Umbilical cord (tissue), 2 donors: ENCODE results near the gene WDCP. TPM values are rescaled to one million over a fixed set of nuclear protein-coding genes. Genes with fewer than 3 reads are reported as not detected.
A peak's percentile ranks its signal among the peaks of the same experiment; 100 is the strongest.
"Not testable (repeated sequence)": the region's sequence is repeated elsewhere in the genome, so short reads cannot be mapped to it uniquely, and the experiment has no call there.

ENCODE experiments used
- DNase-seq: peaks from one replicate; pipeline ENCODE4 v3.0.0-alpha.2; 2015; ENCODE audit warnings: low spot score
- total RNA-seq: library from RNA; depleted of rRNA; stranded (reverse); fragments of >200 nt; gene quantifications from one replicate; pipeline ENCODE4 v1.2.3, GENCODE V29; 2014; ENCODE audit warnings: low replicate concordance; ENCODE audit not compliant: insufficient read depth

WDCP gene, protein sequence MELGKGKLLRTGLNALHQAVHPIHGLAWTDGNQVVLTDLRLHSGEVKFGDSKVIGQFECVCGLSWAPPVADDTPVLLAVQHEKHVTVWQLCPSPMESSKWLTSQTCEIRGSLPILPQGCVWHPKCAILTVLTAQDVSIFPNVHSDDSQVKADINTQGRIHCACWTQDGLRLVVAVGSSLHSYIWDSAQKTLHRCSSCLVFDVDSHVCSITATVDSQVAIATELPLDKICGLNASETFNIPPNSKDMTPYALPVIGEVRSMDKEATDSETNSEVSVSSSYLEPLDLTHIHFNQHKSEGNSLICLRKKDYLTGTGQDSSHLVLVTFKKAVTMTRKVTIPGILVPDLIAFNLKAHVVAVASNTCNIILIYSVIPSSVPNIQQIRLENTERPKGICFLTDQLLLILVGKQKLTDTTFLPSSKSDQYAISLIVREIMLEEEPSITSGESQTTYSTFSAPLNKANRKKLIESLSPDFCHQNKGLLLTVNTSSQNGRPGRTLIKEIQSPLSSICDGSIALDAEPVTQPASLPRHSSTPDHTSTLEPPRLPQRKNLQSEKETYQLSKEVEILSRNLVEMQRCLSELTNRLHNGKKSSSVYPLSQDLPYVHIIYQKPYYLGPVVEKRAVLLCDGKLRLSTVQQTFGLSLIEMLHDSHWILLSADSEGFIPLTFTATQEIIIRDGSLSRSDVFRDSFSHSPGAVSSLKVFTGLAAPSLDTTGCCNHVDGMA
- total RNA-seq = 12.5 TPM

DNA sequence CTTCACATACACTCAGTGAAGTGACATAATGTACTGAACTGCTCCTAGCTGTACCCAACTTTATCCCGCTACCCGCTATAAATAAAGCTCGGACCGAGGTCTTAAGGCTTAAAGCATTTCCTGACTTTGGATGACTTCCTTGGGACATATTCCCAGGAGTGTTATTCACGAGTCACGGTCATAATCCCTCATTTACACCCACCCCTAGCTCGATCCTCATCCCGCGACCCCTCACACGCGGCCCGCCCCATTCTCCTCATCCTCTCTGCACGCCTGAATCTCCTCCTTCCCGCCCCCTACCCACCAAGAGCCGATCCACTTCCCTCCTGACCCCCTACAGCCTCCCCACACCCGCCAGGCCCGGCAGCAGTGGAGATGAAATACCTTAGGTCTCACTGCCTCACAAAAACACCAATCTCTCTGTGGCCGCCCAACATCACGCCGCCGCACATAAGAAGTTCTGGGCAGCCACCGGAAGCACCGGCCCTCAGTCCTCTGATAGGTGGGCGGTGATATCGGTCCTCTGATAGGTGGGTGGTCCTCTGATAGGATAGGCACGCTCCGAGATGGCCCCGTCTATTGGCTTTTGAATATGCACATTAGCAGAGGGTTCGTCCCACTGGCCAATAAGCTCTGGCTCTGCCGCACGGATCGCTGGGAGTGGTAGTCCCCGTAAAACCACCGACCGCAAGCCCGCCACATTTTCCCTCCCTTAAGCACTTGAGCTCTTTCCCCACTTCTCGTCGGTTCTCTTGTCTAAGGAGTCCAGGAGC, at the start of gene WDCP:
Gene WDCP, minus strand, starts transcription at position 462 of the 773 bp plus-strand sequence. CDS start 7,897 bp downstream, outside the sequence.
- peak; percentile 99 for DNase-seq

DNA sequence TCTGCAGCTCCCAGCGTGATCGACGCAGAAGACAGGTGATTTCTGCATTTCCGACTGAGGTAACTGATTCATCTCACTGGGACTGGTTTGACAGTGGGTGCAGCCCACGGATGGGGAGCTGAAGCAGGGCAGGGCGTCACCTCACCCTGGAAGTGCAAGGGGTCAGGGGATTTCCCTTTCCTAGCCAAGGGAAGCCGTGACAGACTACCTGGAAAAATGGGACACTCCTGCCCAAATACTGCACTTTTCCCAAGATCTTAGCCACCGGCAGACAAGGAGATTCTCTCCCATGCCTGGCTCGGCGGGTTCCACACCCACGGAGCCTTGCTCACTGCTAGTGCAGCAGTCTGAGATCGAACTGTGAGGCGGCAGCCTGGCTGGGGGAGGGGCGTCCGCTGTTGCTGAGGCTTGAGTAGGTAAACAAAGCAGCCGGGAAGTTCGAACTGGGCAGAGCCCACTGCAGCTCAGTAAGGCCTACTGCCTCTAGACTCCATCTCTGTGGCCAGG, 48.0 kb upstream of the WDCP start:
- DNase-seq = not testable (repeated sequence)

DNA sequence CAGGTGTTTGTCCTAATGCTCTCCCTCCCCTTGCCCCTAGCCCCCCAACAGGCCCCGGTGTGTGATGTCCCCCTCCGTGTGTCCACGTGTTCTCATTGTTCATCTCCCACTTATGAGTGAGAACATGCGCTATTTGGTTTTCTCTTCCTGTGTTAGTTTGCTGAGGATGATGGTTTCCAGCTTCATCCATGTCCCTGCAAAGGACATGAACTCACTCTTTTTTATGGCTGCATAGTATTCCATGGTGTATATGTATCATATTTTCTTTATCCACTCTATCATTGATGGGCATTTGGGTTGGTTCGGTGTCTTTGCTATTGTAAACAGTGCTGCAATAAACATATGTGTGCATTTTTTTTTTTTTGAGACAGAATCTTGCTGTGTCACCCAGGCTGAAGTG, 46.1 kb upstream of the WDCP start:
- DNase-seq = not testable (repeated sequence)

DNA sequence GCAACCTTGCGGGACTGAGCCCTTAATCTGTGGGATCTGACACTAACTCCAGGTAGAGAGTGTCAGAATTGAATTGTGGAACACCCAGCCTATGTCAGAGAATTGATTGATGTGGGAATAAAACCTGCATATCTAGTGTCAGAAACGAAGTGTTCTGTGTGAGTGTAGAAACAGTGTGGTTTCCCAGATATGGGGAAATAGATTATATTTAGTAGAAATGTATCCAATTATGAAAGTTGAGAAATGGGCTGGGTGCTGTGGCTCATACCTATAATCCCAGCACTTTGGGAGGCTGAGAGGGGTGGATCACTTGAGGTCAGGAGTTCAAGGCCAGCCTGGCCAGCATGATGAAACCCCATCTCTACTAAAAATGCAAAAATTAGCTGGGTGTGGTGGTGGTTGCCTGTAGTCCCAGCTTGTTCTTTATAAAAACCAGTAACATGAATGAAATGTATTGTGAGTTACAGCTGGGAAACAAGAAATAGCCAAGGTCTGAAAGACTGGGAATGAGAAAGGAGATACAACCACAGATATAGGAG, 41.7 kb upstream of the WDCP start:
- no peak for DNase-seq

DNA sequence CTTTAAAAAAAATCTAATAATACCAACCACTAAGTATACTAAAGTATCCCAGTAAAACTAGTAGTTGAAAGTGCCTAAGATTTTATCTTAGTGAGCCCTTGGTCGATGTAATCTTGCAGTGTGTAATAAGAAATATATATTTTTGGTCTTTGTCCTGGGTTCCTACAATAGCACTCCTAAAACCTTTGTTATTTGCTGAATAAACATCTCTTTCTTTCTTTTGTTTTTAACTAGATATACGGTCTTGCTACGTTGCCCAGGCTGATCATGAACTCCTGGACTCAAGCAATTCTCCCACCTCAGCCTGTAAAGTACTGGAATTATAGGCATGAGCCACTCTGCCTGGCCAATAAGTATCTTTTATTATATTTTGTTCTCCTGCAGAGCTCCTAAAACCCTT, 39.8 kb upstream of the WDCP start:
- no peak for DNase-seq

DNA sequence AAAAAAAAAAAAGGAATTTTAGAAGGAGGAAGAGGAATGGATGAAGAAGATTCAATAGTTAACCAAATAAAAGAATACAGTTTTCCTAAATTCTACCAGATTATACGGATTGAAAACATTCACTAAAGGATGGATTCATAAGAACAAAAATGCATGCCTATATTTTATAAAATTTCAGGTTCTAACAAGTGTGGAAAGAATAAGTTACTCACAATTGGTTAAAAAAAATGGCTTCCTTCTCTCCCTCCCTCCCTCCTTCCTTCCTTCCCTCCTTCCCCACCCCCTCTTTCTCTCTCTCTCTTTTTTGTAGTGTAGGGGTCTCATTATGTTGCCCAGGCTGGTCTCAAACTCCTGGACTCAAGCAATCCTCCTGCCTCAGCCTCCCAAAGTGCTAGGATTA, 39.0 kb upstream of the WDCP start:
- no peak for DNase-seq

DNA sequence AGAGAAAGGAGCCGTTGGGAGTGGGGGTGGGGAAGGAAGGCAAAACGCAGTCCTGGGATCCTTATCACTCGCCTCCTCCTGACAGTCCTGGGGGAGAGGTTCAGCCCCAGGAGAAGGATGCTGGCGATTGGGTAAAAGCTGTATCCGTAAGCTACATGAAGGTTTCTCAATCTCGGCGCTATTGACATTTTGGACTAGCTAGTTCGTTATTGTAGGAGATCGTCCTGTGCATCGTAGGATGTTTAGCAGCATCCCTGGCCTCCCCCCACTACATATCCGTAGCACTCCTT, 38.0 kb upstream of the WDCP start:
- no peak for DNase-seq

DNA sequence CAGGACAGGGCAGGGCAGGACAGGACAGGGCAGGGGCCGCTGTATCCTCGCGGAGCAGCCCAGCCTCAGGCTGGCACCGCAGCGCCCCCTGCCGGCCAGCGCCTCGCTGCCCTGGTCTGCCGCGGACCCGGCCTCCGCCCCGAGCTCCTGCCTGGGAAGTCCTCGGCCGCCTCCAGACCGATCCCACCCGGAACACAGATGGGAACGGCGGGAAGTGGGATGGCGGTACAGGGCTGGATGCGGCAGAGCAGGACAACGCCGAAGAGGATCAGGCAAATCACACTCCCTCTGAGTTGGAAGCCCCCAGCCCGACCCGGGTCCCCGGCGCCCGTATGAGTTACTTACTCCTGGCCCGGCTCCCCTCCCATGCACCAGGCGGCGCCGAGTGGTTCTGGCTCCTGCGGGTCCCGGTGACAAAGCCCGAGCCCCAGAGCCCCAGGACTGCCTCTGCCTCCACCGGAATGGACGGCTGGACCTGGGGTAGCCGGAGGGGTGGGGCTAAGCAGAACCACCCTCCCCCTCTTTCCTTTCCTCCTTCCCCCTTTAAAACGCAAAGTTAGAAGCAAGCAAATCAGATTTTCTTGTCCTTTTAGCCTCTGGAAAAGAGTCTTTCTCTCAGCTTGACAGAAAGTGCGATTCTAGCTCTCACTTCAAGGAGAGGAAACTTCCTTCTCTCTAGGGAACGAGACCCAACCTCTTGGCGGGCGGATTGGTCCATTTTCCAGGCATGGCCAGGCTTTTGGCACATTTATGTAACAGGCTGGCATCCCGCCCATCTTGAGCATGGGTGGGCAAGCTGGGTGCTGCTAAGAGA, 37.4 kb upstream of the WDCP start, which contains the start of gene TP53I3:
Gene TP53I3, minus strand, starts transcription at position 449 of the 814 bp plus-strand sequence. CDS start 508 bp downstream, outside the sequence.
- DNase-seq = peak; percentile 94

DNA sequence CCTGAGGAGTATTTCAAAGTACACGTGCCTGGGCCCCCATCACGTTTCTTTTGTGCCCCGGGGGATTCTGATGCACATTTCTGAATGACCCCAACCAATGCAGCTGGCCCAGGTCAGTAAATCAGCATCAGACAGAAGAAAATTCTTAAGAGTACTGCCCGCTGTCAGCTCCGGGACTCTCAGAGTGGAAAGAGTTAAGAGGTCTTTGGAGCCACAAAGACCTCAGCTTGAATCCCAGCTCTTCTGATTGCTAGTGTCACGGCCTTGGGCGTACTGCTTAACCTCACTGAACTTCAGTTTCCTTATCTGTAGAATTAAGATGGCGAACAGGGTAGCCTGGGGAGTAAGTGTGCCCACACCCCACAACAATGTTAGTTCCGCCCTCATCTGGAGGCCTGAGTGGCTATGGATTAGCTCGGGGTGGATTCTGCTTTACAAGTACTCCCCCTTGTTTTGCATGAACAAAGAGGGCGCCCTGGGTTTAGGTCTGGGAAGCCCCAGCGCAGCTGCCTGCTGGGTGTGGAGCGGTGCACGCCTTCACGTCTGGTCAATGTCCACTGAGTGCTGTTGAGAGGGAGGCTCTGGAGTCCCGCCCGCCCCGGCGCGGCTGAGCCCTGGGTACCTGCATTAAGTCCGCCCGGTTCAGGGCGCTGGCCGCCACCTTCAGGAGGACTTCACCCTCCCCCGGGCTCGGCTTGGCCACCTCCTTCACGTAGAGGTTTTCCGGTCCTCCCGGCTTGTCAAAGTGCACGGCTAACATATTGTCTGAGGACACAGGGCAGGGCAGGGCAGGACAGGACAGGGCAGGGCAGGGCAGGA, 36.6 kb upstream of the WDCP start:
- peak; percentile 94 for DNase-seq

DNA sequence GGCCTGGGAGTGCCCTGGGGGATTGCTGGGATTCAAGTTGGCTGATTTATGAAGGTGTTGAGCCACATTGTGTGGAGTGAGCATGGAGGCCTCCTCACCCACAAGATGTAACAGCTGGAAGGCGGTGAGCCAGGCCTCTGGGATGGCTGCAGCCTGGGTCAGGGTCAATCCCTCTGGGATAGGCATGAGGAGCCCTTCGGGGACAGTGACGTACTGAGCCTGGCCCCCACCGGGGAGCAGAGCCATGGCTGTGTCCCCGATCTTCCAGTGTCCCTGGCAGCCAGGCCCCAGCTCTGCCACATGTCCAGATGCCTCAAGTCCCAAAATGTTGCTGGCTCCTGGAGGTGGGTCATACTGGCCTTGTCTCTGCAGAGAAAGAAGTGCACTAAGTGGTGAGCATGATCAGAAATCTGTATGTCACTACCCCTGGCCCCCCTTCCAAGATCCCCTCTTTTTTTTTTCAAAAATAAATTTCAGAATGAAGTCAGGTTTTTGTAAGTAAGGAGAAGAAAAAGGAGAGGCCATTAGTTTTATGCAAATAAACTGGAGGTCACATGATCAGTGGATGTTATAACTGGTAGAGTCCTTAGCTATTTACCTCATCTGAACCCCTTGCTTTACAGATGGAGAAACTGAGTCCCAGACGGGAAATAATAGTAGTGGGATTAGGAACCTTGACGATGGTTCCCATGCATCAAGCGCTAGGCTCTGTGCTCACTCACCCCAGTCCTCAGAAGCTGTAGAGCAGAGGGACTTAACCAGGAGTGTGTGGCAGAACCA, 35.8 kb upstream of the WDCP start:
- no peak for DNase-seq

DNA sequence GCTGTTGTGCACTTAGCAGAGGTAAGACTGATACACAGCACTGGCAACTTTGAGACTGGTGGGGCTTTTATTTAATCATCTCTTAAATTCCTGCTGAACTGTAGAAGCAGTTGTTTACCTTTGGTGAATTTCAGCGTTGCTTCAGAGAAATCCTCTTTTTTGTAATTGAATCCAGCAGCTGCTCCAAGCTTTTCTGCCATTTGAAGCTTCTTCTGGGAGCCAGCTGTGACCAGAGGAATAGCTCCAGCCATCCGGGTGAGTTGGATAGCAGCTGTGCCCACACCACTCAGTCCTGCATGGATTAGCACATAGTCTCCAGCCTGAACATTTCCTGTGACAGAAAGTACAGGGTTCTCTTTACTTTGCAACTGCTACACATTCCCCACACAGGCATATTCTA, 33.5 kb upstream of the WDCP start:
- DNase-seq = no peak

DNA sequence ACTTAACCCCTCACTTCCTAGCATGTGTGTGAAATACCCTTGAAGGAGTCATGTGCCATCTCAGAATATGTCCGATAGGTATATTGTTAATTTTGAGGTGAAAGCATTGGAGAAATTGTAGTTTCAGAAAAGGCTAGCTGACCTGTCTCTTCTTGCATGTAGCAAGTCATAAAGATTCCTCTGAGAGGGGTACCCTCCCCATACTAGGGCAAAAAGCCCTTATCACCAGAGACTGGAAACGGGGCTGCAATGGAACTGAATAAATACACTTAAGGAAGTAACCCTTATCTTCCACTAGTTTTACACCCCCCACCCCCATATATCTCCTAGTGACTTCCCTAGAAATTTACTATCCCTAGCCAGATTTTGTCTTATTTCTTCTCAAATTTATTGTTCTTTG, 30.7 kb upstream of the WDCP start:
- DNase-seq = no peak

DNA sequence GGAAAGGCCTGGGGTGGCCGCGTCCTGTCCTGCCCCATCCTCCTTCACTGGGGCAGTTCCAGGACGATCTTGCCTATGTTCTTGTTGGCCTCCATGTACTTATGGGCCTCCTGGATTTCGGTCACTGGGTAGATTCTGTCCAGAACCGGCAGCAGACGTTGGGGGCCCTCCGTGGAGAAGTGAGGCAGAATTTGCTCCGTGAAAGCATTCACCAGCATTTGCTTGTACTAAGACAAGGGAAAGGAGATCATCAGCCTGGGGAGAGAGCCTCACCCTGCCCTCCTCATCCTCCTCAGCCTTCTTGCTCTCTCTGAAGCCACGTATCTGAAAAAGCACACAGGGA, 30.3 kb upstream of the WDCP start:
- DNase-seq = no peak

DNA sequence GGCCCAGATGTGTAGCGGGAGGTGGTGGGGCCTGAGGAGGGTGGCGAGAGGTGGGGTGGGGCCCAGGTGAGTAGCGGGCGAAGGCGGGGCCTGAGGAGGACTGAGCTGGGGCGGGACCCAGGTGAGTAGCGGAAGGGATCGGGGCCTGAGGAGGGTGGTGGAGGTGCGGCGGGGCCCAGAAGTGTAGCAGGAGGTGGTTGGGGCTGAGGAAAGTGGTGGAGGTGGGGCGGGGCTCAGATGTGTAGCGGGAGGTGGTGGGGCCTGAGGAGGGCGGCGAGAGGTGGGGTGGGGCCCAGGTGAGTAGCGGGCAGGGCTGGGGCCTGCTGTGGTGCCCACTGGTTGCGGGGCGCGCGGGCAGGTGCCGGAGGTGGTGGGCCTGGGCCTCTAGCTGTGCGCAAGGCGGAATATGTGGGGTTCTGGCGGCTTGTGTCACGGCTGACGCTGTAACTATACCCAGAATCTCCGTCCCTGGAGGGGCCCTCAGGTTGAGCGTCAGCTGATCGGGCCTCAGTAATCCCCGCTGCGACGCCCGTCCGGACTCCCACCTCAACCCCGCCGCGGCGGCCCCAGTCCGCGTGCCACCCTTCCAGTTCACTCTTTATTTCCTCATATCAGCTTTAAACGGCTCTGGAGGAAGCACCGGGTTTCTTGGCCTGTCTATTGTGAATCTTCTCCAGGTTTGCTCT, 29.8 kb upstream of the WDCP start:
- peak; percentile 44 for DNase-seq

DNA sequence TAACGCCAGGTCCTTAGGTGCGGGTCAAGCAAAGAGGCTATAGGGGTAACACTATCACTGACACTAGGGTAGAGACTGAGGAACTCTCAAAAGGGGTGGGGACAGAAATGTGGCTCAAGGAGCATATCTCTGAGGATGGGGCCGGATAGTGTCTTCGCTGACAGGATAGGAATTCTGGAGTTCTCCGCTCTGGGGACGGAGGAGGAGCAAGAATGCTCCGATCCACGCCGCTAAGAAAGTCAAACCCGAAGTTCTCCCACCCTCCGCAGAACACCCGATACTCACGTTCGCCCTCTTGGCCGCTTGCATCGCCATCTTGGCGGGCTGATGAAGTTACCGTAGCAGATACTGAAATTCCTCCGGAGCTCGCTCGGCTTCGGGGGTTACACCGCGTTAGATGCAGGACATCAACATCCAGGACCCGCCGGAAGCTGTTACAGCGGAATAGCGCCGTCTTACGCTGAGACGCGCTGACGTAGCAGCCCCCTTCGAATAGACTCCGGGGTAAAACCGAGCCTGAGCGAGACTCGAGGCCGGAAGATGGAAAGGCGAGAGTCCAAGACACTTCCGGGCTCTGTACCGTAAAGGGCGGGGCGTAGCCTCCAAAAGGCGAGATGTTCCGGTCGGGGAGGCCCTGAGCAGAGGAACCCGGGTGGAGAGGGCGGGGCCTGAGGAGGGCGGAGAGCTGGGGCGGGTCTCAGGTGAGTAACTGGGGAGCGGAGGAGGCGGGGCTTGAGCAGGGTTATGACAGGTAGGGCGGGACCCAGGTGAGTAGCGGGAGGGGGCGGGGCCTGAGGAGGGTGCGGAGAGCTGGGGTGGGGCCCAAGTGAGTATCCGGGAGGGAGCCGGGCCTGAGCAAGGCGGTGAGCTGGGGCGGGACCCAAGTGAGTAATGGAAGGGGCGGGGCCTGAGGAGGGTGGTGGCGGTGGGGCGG, 29.0 kb upstream of the WDCP start, which contains the start of gene SF3B6:
Gene SF3B6, minus strand, starts transcription at position 412 of the 934 bp plus-strand sequence. Its CDS starts 97 bp downstream, at position 315.
- peak; percentile 99 for DNase-seq

DNA sequence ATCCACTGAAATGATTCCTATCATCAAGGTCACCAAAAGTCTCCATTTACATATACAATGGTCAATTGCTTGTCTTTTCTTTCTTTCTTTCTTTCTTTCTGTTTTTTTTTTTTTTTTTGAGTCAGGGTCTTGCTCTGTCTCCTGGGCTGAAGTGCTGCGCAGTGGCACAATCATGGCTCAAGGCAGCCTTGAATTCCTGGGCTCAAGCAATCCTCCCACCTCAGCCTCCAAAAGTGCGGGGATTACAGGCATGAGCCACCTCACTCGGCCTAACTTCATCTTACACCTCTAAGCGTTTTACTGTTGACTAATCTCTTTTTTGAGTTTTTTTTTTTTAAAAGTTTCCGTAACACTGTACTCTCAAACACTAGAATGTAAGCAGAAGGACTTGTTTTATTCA, 28.1 kb upstream of the WDCP start:
- no peak for DNase-seq

DNA sequence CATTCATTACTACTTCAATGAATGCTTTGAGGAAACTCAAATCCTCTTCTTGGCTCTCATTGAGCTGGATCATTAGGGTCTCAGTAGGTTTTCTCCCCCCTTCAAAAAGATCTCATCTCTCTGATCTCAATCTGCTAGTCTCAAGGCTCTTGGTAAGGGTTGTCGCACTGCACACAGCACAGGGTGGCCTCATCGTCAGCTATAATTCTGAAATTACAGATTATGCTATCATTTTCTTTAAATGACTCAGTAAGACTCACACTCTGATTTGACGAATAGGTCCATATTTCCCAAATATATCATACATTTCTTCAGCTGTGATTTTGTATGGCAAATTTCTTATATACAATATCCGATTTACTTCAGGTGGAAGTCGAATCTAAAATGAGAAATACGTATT, 26.6 kb upstream of the WDCP start:
- no peak for DNase-seq
